Measurements from ENCODE around the gene ACP7. TPM values are rescaled to one million over a fixed set of nuclear protein-coding genes. Genes with fewer than 3 reads are reported as not detected.
"Not testable (repeated sequence)": the region's sequence is repeated elsewhere in the genome, so short reads cannot be mapped to it uniquely, and the experiment has no call there.

ACP7 gene
- total and polyA plus RNA-seq, 5 donors, result not detected

- ATAC-seq; H3K9me3 ChIP-seq (ENCODE audit: control insufficient read depth, low read length); intact Hi-C loops (cut with DNase I); H3K27me3 ChIP-seq (ENCODE audit: control insufficient read depth, insufficient read depth); H3K4me3 ChIP-seq (ENCODE audit: low read length); H3K4me1 ChIP-seq (ENCODE audit: control insufficient read depth, insufficient read depth, low read length); DNase-seq; H3K27ac ChIP-seq (ENCODE audit: low read length): not testable (repeated sequence)
- 65% methylated on average over 5 of the region's 5 CpGs for WGBS
Observed at GRCh38 chr19:39095799-39096540, 11.8 kb downstream of the ACP7 start.

- Histone ChIP-seq H3K9me3 (ENCODE audit: control insufficient read depth, low read length) (no peaks in the 10 kb centered on the region), H3K27me3 (ENCODE audit: control insufficient read depth, insufficient read depth) (no peaks in the 10 kb centered on the region), H3K4me3 (ENCODE audit: low read length) (no peak overlapping the region), H3K27ac (ENCODE audit: low read length) (no peak overlapping the region), H3K4me1 (ENCODE audit: control insufficient read depth, insufficient read depth, low read length) (no peaks in the 10 kb centered on the region)
- intact Hi-C loops (cut with DNase I), result no loop called here
- ATAC-seq (no peak), DNase-seq (no peak)
- 88% methylated on average over 5 of the region's 5 CpGs for WGBS
Observed at GRCh38 chr19:39097299-39097698, 13.1 kb downstream of the ACP7 start.

GRCh38 chr19:39097721-39098120, 13.6 kb downstream of the ACP7 start:
- DNase-seq, result no peak
- intact Hi-C loops (cut with DNase I), result no loop called here
- Histone ChIP-seq H3K27ac (ENCODE audit: low read length) (no peak overlapping the region), H3K9me3 (ENCODE audit: control insufficient read depth, low read length) (no peaks in the 10 kb centered on the region), H3K4me1 (ENCODE audit: control insufficient read depth, insufficient read depth, low read length) (no peaks in the 10 kb centered on the region), H3K4me3 (ENCODE audit: low read length) (no peak overlapping the region), H3K27me3 (ENCODE audit: control insufficient read depth, insufficient read depth) (no peaks in the 10 kb centered on the region)
- 86% methylated on average over 2 of the region's 2 CpGs for WGBS
- no peak for ATAC-seq

- ATAC-seq, result no peak
- intact Hi-C loops (cut with DNase I), result no loop called here
- Histone ChIP-seq H3K27me3 (ENCODE audit: control insufficient read depth, insufficient read depth) (no peaks in the 10 kb centered on the region), H3K27ac (ENCODE audit: low read length) (no peak overlapping the region), H3K4me1 (ENCODE audit: control insufficient read depth, insufficient read depth, low read length) (no peaks in the 10 kb centered on the region), H3K9me3 (ENCODE audit: control insufficient read depth, low read length) (no peaks in the 10 kb centered on the region), H3K4me3 (ENCODE audit: low read length) (no peak overlapping the region)
- WGBS, result 14% methylated on average over 53 of the region's 53 CpGs
- DNase-seq, result no peak
Observed at GRCh38 chr19:39098365-39099269, 14.4 kb downstream of the ACP7 start.

- WGBS, result 43% methylated on average over 9 of the region's 9 CpGs
- Histone ChIP-seq H3K4me3 (ENCODE audit: low read length) (no peak overlapping the region), H3K4me1 (ENCODE audit: control insufficient read depth, insufficient read depth, low read length) (no peaks in the 10 kb centered on the region), H3K9me3 (ENCODE audit: control insufficient read depth, low read length) (no peaks in the 10 kb centered on the region), H3K27ac (ENCODE audit: low read length) (no peak overlapping the region), H3K27me3 (ENCODE audit: control insufficient read depth, insufficient read depth) (no peaks in the 10 kb centered on the region)
- ATAC-seq, result no peak
- no peak for DNase-seq
- intact Hi-C loops (cut with DNase I), result no loop called here
Observed at GRCh38 chr19:39099341-39099740, 15.2 kb downstream of the ACP7 start.

GRCh38 chr19:39100500-39101166, 16.5 kb downstream of the ACP7 start:
- ATAC-seq (no peak), DNase-seq (no peak)
- Histone ChIP-seq H3K27me3 (ENCODE audit: control insufficient read depth, insufficient read depth) (no peaks in the 10 kb centered on the region), H3K27ac (ENCODE audit: low read length) (no peak overlapping the region), H3K9me3 (ENCODE audit: control insufficient read depth, low read length) (no peaks in the 10 kb centered on the region), H3K4me1 (ENCODE audit: control insufficient read depth, insufficient read depth, low read length) (no peaks in the 10 kb centered on the region), H3K4me3 (ENCODE audit: low read length) (no peak overlapping the region)
- intact Hi-C loops (cut with DNase I), result no loop called here
- 89% methylated on average over 19 of the region's 19 CpGs for WGBS

GRCh38 chr19:39103151-39103550, 19.0 kb downstream of the ACP7 start:
- no peak overlapping the region for H3K27ac ChIP-seq (ENCODE audit: low read length)
- WGBS, result 49% methylated on average over 5 of the region's 5 CpGs
- H3K27me3 ChIP-seq (ENCODE audit: control insufficient read depth, insufficient read depth), result no peaks in the 10 kb centered on the region
- H3K9me3 ChIP-seq (ENCODE audit: control insufficient read depth, low read length), result no peaks in the 10 kb centered on the region
- H3K4me1 ChIP-seq (ENCODE audit: control insufficient read depth, insufficient read depth, low read length), result no peaks in the 10 kb centered on the region
- intact Hi-C loops (cut with DNase I), result no loop called here
- H3K4me3 ChIP-seq (ENCODE audit: low read length), result no peak overlapping the region
- DNase-seq, result no peak
- no peak for ATAC-seq

GRCh38 chr19:39104186-39104596, 20.0 kb downstream of the ACP7 start:
- no peaks in the 10 kb centered on the region for H3K9me3 ChIP-seq (ENCODE audit: control insufficient read depth, low read length)
- H3K4me3 ChIP-seq (ENCODE audit: low read length), result no peak overlapping the region
- intact Hi-C loops (cut with DNase I), result no loop called here
- no peaks in the 10 kb centered on the region for H3K27me3 ChIP-seq (ENCODE audit: control insufficient read depth, insufficient read depth)
- ATAC-seq (no peak), DNase-seq (no peak)
- H3K27ac ChIP-seq (ENCODE audit: low read length), result no peak overlapping the region
- no peaks in the 10 kb centered on the region for H3K4me1 ChIP-seq (ENCODE audit: control insufficient read depth, insufficient read depth, low read length)
- WGBS, result 70% methylated on average over 5 of the region's 5 CpGs

GRCh38 chr19:39106194-39106593, 22.0 kb downstream of the ACP7 start:
- Histone ChIP-seq H3K4me3 (ENCODE audit: low read length) (no peak overlapping the region), H3K27ac (ENCODE audit: low read length) (no peak overlapping the region), H3K27me3 (ENCODE audit: control insufficient read depth, insufficient read depth) (no peaks in the 10 kb centered on the region), H3K4me1 (ENCODE audit: control insufficient read depth, insufficient read depth, low read length) (no peaks in the 10 kb centered on the region), H3K9me3 (ENCODE audit: control insufficient read depth, low read length) (no peaks in the 10 kb centered on the region)
- 50% methylated on average over 7 of the region's 7 CpGs for WGBS
- intact Hi-C loops (cut with DNase I), result no loop called here
- ATAC-seq (no peak), DNase-seq (no peak)

GRCh38 chr19:39109641-39110040, 25.5 kb downstream of the ACP7 start:
- no peak for ATAC-seq
- H3K27me3 ChIP-seq (ENCODE audit: control insufficient read depth, insufficient read depth), result no peaks in the 10 kb centered on the region
- intact Hi-C loops (cut with DNase I), result no loop called here
- H3K4me3 ChIP-seq (ENCODE audit: low read length), result no peak overlapping the region
- no peak for DNase-seq
- H3K9me3 ChIP-seq (ENCODE audit: control insufficient read depth, low read length), result no peaks in the 10 kb centered on the region
- H3K4me1 ChIP-seq (ENCODE audit: control insufficient read depth, insufficient read depth, low read length), result no peaks in the 10 kb centered on the region
- H3K27ac ChIP-seq (ENCODE audit: low read length), result no peak overlapping the region
